ENCODE measurements around the gene EFEMP1. TPM values are rescaled to one million over a fixed set of nuclear protein-coding genes. Genes with fewer than 3 reads are reported as not detected.

Gene EFEMP1
- total and polyA plus RNA-seq, 4 donors, result 112 to 205 (median 159) TPM

DNA sequence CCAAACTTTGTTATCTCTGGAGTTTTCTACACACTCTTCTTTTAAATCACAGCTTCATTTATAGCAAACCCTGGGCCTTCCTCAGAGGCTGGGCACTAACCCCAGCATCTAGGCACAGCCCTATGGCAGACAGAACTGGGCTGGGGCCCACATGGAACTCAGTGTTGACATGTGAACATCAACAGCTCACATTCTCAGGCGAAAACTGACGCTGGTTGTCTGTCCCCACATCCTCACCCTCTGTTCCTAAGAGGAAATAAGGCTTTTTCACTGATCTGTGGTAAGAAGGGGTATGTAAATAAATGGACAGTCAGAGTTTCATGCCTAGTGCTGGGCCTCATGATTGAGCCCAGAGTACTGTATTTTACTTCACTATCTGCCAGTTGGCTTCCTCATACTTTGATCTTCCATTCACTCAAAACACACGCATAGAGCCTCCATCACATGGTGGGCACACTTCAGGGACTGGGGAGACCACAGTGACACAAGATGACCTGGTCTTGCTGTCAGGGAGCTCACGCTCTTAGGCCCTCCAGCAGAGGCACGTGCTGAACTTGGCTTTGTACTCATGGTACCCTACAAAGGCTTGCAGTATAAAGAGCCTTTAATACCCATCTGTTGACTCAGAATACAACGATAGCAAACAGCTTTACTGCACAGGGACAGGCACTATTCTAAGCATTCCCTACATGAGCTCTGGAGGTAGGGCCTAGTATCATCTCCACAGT, 43.0 kb downstream of the EFEMP1 start:
- H3K9me3 ChIP-seq (ENCODE audit: control insufficient read depth in 4 of 4, insufficient read depth in 3 of 4, low read length in 3 of 4), result no peaks in the 10 kb centered on the region
- H3K27ac ChIP-seq (ENCODE audit: low read depth in 1 of 2, low read length in 1 of 2), result peak overlapping the region in 1 of 2 donors; percentile 67
- no peak overlapping the region for H3K9ac ChIP-seq (ENCODE audit: insufficient read depth in 1 of 2, low read length in 2 of 2)
- peaks cover 0 to 4% (median 3%) of the 10 kb centered on the region in 5 donors for H3K4me1 ChIP-seq (ENCODE audit: control insufficient read depth in 5 of 5, insufficient read depth in 5 of 5, low read length in 5 of 5)
- TF ChIP-seq, protein P1, sequence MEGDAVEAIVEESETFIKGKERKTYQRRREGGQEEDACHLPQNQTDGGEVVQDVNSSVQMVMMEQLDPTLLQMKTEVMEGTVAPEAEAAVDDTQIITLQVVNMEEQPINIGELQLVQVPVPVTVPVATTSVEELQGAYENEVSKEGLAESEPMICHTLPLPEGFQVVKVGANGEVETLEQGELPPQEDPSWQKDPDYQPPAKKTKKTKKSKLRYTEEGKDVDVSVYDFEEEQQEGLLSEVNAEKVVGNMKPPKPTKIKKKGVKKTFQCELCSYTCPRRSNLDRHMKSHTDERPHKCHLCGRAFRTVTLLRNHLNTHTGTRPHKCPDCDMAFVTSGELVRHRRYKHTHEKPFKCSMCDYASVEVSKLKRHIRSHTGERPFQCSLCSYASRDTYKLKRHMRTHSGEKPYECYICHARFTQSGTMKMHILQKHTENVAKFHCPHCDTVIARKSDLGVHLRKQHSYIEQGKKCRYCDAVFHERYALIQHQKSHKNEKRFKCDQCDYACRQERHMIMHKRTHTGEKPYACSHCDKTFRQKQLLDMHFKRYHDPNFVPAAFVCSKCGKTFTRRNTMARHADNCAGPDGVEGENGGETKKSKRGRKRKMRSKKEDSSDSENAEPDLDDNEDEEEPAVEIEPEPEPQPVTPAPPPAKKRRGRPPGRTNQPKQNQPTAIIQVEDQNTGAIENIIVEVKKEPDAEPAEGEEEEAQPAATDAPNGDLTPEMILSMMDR (IDR thresholded peaks at IDR 0.05; ENCODE audit: control extremely low read depth, extremely low read depth), result no peak
- no peak overlapping the region for H3K4me3 ChIP-seq
- no peaks in the 10 kb centered on the region for H3K27me3 ChIP-seq (ENCODE audit: control insufficient read depth in 3 of 3, insufficient read depth in 3 of 3, low read length in 2 of 3)
- ATAC-seq (ENCODE audit: insufficient read depth, low FRiP score) (no peak), DNase-seq (no peak)
- 77 to 81% methylated on average over 6 of the region's 6 CpGs for WGBS, 2 donors
- H3K36me3 ChIP-seq (ENCODE audit: control insufficient read depth in 4 of 4, insufficient read depth in 4 of 4, low read length in 4 of 4), result peaks cover 0 to 5% (median 0%) of the 10 kb centered on the region in 4 donors

DNA sequence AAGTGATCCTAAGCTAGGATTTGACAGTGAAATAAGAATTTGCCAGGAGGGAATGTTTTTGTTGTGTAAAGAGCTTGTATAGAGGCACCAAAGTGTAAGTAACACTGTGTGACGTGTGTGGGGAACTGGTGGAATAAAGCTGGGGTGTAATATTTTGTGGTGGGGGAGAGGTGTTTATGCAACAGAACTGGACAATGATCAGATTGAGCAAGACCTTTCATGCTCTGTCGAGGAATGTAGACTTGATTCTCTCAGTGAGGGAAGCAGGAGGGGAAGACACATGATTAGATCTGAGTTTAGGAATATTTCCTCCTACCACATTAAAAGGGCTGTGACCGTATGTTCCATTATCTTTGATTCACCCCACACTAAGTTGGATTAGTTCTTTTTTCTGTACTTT, 43.6 kb downstream of the EFEMP1 start:
- DNase-seq (peak in 1 of 3 donors; percentile 38), ATAC-seq (ENCODE audit: insufficient read depth, low FRiP score) (peak; percentile 63)
- Histone ChIP-seq H3K36me3 (ENCODE audit: control insufficient read depth in 4 of 4, insufficient read depth in 4 of 4, low read length in 4 of 4) (peaks cover 0 to 5% (median 0%) of the 10 kb centered on the region in 4 donors), H3K4me3 (no peak overlapping the region), H3K27me3 (ENCODE audit: control insufficient read depth in 3 of 3, insufficient read depth in 3 of 3, low read length in 2 of 3) (no peaks in the 10 kb centered on the region), H3K9me3 (ENCODE audit: control insufficient read depth in 4 of 4, insufficient read depth in 3 of 4, low read length in 3 of 4) (no peaks in the 10 kb centered on the region), H3K27ac (ENCODE audit: low read depth in 1 of 2, low read length in 1 of 2) (no peak overlapping the region), H3K9ac (ENCODE audit: insufficient read depth in 1 of 2, low read length in 2 of 2) (no peak overlapping the region), H3K4me1 (ENCODE audit: control insufficient read depth in 5 of 5, insufficient read depth in 5 of 5, low read length in 5 of 5) (peaks cover 0 to 4% (median 3%) of the 10 kb centered on the region in 5 donors)
- TF ChIP-seq, protein P1 (IDR thresholded peaks at IDR 0.05; ENCODE audit: control extremely low read depth, extremely low read depth), result no peak
- 43 to 56% methylated on average over 3 of the region's 3 CpGs for WGBS, 2 donors

DNA sequence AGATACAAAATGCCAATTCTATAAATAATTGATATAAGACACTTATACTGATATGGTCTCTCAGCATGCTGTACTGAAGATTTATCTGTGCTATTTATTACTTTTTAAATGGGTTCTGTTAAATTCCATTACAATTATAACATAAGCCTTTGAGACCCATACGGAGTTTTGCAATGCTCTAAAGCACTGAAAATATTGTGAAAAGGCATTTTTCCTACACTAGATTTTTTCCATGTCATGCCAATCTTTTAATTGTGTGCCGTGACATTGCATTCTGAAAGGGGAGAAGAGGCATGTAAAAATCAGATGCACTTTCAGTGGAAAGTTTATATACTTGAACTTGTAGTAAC, 46.5 kb downstream of the EFEMP1 start:
- H3K9me3 ChIP-seq (ENCODE audit: control insufficient read depth in 4 of 4, insufficient read depth in 3 of 4, low read length in 3 of 4), result no peaks in the 10 kb centered on the region
- H3K27me3 ChIP-seq (ENCODE audit: control insufficient read depth in 3 of 3, insufficient read depth in 3 of 3, low read length in 2 of 3), result no peaks in the 10 kb centered on the region
- H3K4me3 ChIP-seq, result no peak overlapping the region
- H3K4me1 ChIP-seq (ENCODE audit: control insufficient read depth in 5 of 5, insufficient read depth in 5 of 5, low read length in 5 of 5), result peaks cover 0 to 4% (median 3%) of the 10 kb centered on the region in 5 donors
- TF ChIP-seq, protein P1 (IDR thresholded peaks at IDR 0.05; ENCODE audit: control extremely low read depth, extremely low read depth), result no peak
- WGBS, 2 donors, result 81 to 89% methylated on average over 2 of the region's 2 CpGs
- H3K36me3 ChIP-seq (ENCODE audit: control insufficient read depth in 4 of 4, insufficient read depth in 4 of 4, low read length in 4 of 4), result peaks cover 0 to 5% (median 0%) of the 10 kb centered on the region in 4 donors
- no peak overlapping the region for H3K9ac ChIP-seq (ENCODE audit: insufficient read depth in 1 of 2, low read length in 2 of 2)
- DNase-seq (no peak), ATAC-seq (ENCODE audit: insufficient read depth, low FRiP score) (no peak)
- no peak overlapping the region for H3K27ac ChIP-seq (ENCODE audit: low read depth in 1 of 2, low read length in 1 of 2)

Measured in lung (tissue), 12 donors.